ENCODE measurements around the gene NCF4.
A peak's percentile ranks its signal among the peaks of the same experiment; 100 is the strongest.

Gene NCF4

DNA sequence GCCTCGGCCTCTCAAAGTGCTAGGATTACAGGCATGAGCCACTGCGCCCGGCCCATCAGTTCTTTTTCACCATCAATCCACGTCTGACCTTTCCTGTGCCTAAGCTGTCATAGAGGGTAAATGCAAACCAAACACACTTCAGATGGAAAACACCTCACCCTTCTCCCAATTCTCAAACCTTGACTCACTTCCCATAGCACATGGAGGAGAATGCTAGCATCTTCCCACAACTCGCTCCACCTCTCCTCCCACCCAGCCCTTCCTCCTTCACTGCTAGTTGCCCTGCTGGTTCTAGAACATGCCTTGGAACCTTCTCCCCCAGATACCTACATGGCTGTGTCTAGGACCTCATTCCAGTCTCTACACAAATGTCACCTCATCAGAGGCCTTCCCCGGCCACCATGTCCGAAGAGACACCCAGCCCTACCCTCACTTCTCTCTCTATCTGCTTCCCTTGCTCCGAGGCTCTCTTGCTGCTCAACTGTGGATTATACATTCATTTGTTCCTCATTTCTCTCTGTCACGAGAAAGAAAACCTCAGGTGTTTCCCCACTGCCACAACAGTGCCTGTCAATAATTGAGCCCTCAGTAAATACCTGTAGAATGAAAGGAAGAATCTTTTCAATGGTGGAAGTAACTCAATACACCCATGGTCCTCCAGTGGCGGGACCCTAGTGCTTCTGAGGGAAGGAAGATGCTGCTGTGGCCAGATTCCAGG is 21.3 kb upstream of the NCF4 start:
- H3K4me3 ChIP-seq (ENCODE audit: low read depth in 1 of 2, low read length in 2 of 2) = no peak overlapping the region
- no peaks in the 10 kb centered on the region for H3K36me3 ChIP-seq (ENCODE audit: control insufficient read depth in 1 of 2, insufficient read depth in 2 of 2, low read length in 2 of 2)
- H3K27ac ChIP-seq (ENCODE audit: low read length) = no peak overlapping the region
- no peaks in the 10 kb centered on the region for H3K27me3 ChIP-seq (ENCODE audit: low read depth, low read length)
- H3K4me1 ChIP-seq (ENCODE audit: control insufficient read depth in 1 of 2, insufficient read depth in 2 of 2, low read length in 2 of 2) = no peaks in the 10 kb centered on the region
- H3K9me3 ChIP-seq (ENCODE audit: control insufficient read depth in 1 of 2, low read length in 2 of 2) = no peaks in the 10 kb centered on the region

DNA sequence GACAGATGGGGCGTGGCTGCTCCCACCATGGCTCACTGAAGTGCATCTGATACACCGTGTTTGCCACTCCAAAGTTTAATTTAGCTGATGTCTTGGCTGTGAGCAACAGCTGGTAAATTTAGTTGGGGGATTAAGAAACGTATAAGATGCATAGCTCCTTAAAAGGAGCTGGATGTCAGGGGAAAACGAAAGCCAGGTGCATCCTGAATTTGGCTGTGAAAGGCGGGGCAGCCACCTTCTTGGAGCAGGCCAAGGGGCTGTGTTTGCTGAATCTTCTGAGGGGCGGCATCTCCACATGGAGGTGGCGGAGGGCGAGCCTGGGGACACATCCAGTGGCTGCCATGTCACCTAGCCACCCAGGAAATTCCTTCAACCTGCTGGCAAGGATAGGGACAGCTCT is 20.7 kb upstream of the NCF4 start:
- no peaks in the 10 kb centered on the region for H3K36me3 ChIP-seq (ENCODE audit: control insufficient read depth in 1 of 2, insufficient read depth in 2 of 2, low read length in 2 of 2)
- no peak overlapping the region for H3K27ac ChIP-seq (ENCODE audit: low read length)
- H3K9me3 ChIP-seq (ENCODE audit: control insufficient read depth in 1 of 2, low read length in 2 of 2) = no peaks in the 10 kb centered on the region
- no peaks in the 10 kb centered on the region for H3K27me3 ChIP-seq (ENCODE audit: low read depth, low read length)
- H3K4me3 ChIP-seq (ENCODE audit: low read depth in 1 of 2, low read length in 2 of 2) = no peak overlapping the region
- H3K4me1 ChIP-seq (ENCODE audit: control insufficient read depth in 1 of 2, insufficient read depth in 2 of 2, low read length in 2 of 2) = no peaks in the 10 kb centered on the region

GRCh38 chr22:36846271-36846670 is 14.5 kb upstream of the NCF4 start:
- H3K9me3 ChIP-seq (ENCODE audit: control insufficient read depth in 1 of 2, low read length in 2 of 2) = no peaks in the 10 kb centered on the region
- no peaks in the 10 kb centered on the region for H3K4me1 ChIP-seq (ENCODE audit: control insufficient read depth in 1 of 2, insufficient read depth in 2 of 2, low read length in 2 of 2)
- H3K27ac ChIP-seq (ENCODE audit: low read length) = no peak overlapping the region
- H3K36me3 ChIP-seq (ENCODE audit: control insufficient read depth in 1 of 2, insufficient read depth in 2 of 2, low read length in 2 of 2) = no peaks in the 10 kb centered on the region
- H3K4me3 ChIP-seq (ENCODE audit: low read depth in 1 of 2, low read length in 2 of 2) = no peak overlapping the region
- H3K27me3 ChIP-seq (ENCODE audit: low read depth, low read length) = peaks cover 8% of the 10 kb centered on the region

DNA sequence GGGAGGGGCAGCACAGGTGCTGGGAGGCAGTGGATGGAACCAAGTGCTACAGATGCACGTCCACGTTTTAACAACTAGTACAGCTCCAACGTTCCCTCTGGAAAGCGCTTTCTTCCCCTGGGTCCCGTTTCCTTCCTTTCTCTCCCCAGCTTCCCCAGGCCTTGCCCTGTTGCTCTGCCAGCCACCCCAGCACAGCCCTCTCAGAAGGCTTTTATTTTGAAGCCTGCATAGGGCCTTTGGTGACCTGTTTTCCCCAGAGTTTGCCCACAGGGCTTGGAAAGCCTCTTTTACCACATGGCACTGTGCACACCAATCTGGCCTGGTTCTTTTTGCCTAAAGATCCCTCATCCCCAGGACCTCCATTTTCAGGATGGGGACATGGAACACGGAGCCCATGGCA is 13.9 kb upstream of the NCF4 start:
- no peaks in the 10 kb centered on the region for H3K4me1 ChIP-seq (ENCODE audit: control insufficient read depth in 1 of 2, insufficient read depth in 2 of 2, low read length in 2 of 2)
- H3K36me3 ChIP-seq (ENCODE audit: control insufficient read depth in 1 of 2, insufficient read depth in 2 of 2, low read length in 2 of 2) = no peaks in the 10 kb centered on the region
- H3K27ac ChIP-seq (ENCODE audit: low read length) = no peak overlapping the region
- H3K4me3 ChIP-seq (ENCODE audit: low read depth in 1 of 2, low read length in 2 of 2) = no peak overlapping the region
- H3K27me3 ChIP-seq (ENCODE audit: low read depth, low read length) = peaks cover 8% of the 10 kb centered on the region
- H3K9me3 ChIP-seq (ENCODE audit: control insufficient read depth in 1 of 2, low read length in 2 of 2) = no peaks in the 10 kb centered on the region

DNA sequence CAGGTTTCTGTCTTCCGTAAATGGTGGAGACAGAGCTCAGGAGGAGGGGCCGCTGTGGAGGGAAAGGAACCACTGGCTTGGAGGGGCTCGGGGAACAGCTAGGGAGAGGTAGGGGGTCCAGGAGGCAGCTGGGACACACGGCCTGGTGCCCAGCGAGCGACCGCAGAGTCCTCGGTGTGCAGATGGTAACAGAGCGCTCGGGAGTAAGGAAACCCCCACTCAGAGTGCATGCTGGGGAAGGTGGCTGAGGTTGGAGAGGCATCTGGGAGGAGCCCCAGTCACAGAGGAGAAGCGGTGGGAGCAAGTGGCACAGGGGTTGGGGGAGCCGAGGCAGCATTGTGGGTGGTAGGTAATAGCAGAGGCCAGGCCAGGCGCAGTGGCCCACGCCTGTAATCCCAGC is 10.8 kb upstream of the NCF4 start:
- no peaks in the 10 kb centered on the region for H3K36me3 ChIP-seq (ENCODE audit: control insufficient read depth in 1 of 2, insufficient read depth in 2 of 2, low read length in 2 of 2)
- H3K4me1 ChIP-seq (ENCODE audit: control insufficient read depth in 1 of 2, insufficient read depth in 2 of 2, low read length in 2 of 2) = peaks cover 0 to 5% of the 10 kb centered on the region in 2 donors
- no peaks in the 10 kb centered on the region for H3K9me3 ChIP-seq (ENCODE audit: control insufficient read depth in 1 of 2, low read length in 2 of 2)
- H3K4me3 ChIP-seq (ENCODE audit: low read depth in 1 of 2, low read length in 2 of 2) = no peak overlapping the region
- peaks cover 8% of the 10 kb centered on the region for H3K27me3 ChIP-seq (ENCODE audit: low read depth, low read length)
- no peak overlapping the region for H3K27ac ChIP-seq (ENCODE audit: low read length)

DNA sequence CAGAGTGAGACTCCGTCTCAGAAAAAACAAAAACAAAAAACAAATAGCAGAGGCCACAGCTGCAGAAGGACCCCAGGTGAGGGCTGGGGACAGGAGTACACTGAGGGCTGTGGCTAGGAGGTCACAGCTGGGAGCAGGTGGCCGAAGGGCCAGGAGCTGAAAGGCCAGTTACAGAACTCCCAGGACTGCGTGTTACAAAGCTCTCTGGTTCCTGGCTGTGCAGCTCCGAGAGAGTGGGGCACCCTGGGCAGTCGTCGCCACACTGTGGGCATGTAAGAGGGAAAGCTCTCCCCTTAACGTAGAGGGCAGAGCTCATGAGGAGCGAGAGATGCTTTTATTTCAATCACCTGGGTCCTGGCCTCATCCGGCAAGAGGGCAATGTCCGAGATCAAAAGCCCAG is 10.1 kb upstream of the NCF4 start:
- Histone ChIP-seq H3K27ac (ENCODE audit: low read length) (no peak overlapping the region), H3K4me3 (ENCODE audit: low read depth in 1 of 2, low read length in 2 of 2) (no peak overlapping the region), H3K27me3 (ENCODE audit: low read depth, low read length) (peaks cover 8% of the 10 kb centered on the region), H3K4me1 (ENCODE audit: control insufficient read depth in 1 of 2, insufficient read depth in 2 of 2, low read length in 2 of 2) (peaks cover 0 to 5% of the 10 kb centered on the region in 2 donors), H3K36me3 (ENCODE audit: control insufficient read depth in 1 of 2, insufficient read depth in 2 of 2, low read length in 2 of 2) (no peaks in the 10 kb centered on the region), H3K9me3 (ENCODE audit: control insufficient read depth in 1 of 2, low read length in 2 of 2) (no peaks in the 10 kb centered on the region)

GRCh38 chr22:36852056-36852973 is 8.5 kb upstream of the NCF4 start:
- no peak overlapping the region for H3K27ac ChIP-seq (ENCODE audit: low read length)
- H3K36me3 ChIP-seq (ENCODE audit: control insufficient read depth in 1 of 2, insufficient read depth in 2 of 2, low read length in 2 of 2) = no peaks in the 10 kb centered on the region
- no peaks in the 10 kb centered on the region for H3K9me3 ChIP-seq (ENCODE audit: control insufficient read depth in 1 of 2, low read length in 2 of 2)
- peaks cover 4% of the 10 kb centered on the region for H3K27me3 ChIP-seq (ENCODE audit: low read depth, low read length)
- H3K4me3 ChIP-seq (ENCODE audit: low read depth in 1 of 2, low read length in 2 of 2) = no peak overlapping the region
- H3K4me1 ChIP-seq (ENCODE audit: control insufficient read depth in 1 of 2, insufficient read depth in 2 of 2, low read length in 2 of 2) = peaks cover 4 to 10% of the 10 kb centered on the region in 2 donors

- no peak overlapping the region for H3K27ac ChIP-seq (ENCODE audit: low read length)
- H3K27me3 ChIP-seq (ENCODE audit: low read depth, low read length) = no peaks in the 10 kb centered on the region
- H3K4me1 ChIP-seq (ENCODE audit: control insufficient read depth in 1 of 2, insufficient read depth in 2 of 2, low read length in 2 of 2) = peaks cover 4 to 10% of the 10 kb centered on the region in 2 donors
- H3K36me3 ChIP-seq (ENCODE audit: control insufficient read depth in 1 of 2, insufficient read depth in 2 of 2, low read length in 2 of 2) = no peaks in the 10 kb centered on the region
- peak overlapping the region in 1 of 2 donors; percentile 13 for H3K4me3 ChIP-seq (ENCODE audit: low read depth in 1 of 2, low read length in 2 of 2)
- H3K9me3 ChIP-seq (ENCODE audit: control insufficient read depth in 1 of 2, low read length in 2 of 2) = no peaks in the 10 kb centered on the region
These were observed 7.3 kb upstream of the NCF4 start for GRCh38 chr22:36853407-36854099.

DNA sequence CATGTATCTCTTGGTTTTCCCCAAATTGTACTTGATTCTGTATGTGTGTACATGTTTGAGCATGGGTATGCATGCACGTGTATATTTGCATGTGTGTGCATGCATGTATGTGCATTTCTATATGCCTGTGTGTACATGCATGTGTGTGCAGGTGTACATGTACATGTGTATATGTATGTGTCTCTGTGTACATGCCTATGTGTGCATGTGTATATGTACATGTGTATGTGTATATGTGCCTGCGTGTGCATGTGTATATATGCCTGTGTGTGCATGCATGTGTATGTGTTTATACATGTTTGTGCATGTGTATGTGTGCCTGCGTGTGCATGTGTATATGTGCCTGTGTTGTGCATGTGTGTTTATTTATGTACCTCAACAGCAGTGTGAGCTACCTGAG is 5.3 kb upstream of the NCF4 start:
- H3K9me3 ChIP-seq (ENCODE audit: control insufficient read depth in 1 of 2, low read length in 2 of 2) = no peaks in the 10 kb centered on the region
- peaks cover 4 to 10% of the 10 kb centered on the region in 2 donors for H3K4me1 ChIP-seq (ENCODE audit: control insufficient read depth in 1 of 2, insufficient read depth in 2 of 2, low read length in 2 of 2)
- no peaks in the 10 kb centered on the region for H3K27me3 ChIP-seq (ENCODE audit: low read depth, low read length)
- H3K4me3 ChIP-seq (ENCODE audit: low read depth in 1 of 2, low read length in 2 of 2) = no peak overlapping the region
- no peak overlapping the region for H3K27ac ChIP-seq (ENCODE audit: low read length)
- no peaks in the 10 kb centered on the region for H3K36me3 ChIP-seq (ENCODE audit: control insufficient read depth in 1 of 2, insufficient read depth in 2 of 2, low read length in 2 of 2)

DNA sequence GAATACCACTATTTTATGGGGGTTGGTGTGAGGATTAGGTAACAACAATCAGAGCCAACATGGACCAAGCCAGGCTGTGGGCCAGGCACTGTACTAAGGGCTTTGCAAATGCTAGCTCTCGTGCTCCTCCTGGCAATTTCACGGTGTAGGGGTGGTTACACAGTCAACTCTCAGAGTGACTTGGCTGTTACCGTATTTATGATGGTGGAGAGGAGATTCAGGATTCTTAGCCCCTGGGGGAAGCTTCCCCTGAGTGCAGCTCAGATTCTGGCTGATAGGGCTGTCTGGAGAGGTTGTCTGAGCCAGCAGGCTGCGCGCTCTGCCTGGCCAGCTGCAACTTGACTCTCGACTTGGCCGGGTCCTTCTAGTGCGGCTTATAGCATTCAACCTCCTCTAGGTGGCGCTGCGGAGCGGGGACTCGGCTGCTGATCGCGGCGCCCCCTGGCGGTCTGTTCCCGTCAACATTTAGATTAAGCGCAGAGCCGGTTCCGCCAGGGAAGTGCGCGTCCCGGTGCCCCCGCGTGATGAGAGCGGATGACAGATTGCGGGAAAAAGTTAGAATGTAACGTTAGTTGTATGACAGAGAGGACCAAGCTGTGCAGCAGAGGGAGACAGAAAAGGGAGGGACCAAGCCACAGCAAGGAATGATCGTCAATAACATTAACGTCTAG is 4.5 kb upstream of the NCF4 start:
- H3K27ac ChIP-seq (ENCODE audit: low read length) = no peak overlapping the region

DNA sequence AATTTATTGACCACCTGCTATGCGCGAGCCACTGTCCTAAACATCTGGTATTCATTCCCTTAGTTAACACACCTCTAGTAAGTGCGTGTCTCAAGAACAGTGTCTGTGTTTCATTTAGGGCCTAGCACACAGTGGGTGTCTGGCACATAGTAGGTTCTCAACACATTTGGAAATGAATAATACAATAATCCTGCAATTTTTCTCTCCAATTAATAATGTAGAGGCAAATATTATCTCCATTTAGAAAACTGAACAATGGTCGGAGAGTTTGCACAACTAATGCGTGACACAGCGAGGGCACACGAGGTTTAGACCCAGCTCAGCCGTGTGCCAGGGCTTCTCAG is 4.0 kb upstream of the NCF4 start:
- Histone ChIP-seq H3K4me3 (ENCODE audit: low read depth in 1 of 2, low read length in 2 of 2) (no peak overlapping the region), H3K4me1 (ENCODE audit: control insufficient read depth in 1 of 2, insufficient read depth in 2 of 2, low read length in 2 of 2) (peaks cover 4 to 10% of the 10 kb centered on the region in 2 donors), H3K9me3 (ENCODE audit: control insufficient read depth in 1 of 2, low read length in 2 of 2) (no peaks in the 10 kb centered on the region), H3K27ac (ENCODE audit: low read length) (no peak overlapping the region), H3K27me3 (ENCODE audit: low read depth, low read length) (no peaks in the 10 kb centered on the region), H3K36me3 (ENCODE audit: control insufficient read depth in 1 of 2, insufficient read depth in 2 of 2, low read length in 2 of 2) (no peaks in the 10 kb centered on the region)

More for the DNA sequence above, 4.5 kb upstream of the NCF4 start:
- Histone ChIP-seq H3K9me3 (ENCODE audit: control insufficient read depth in 1 of 2, low read length in 2 of 2) (no peaks in the 10 kb centered on the region), H3K4me1 (ENCODE audit: control insufficient read depth in 1 of 2, insufficient read depth in 2 of 2, low read length in 2 of 2) (peaks cover 4 to 10% of the 10 kb centered on the region in 2 donors), H3K36me3 (ENCODE audit: control insufficient read depth in 1 of 2, insufficient read depth in 2 of 2, low read length in 2 of 2) (no peaks in the 10 kb centered on the region), H3K4me3 (ENCODE audit: low read depth in 1 of 2, low read length in 2 of 2) (no peak overlapping the region), H3K27me3 (ENCODE audit: low read depth, low read length) (no peaks in the 10 kb centered on the region)
